Prostate gland (tissue), 2 donors: Measurements from ENCODE around the gene AP2M1.

Source experiments
- POLR2A ChIP-seq: fragments of 450-650 bp; IDR thresholded peaks from one replicate; pipeline ENCODE4 v1.6.1; 2016; ENCODE audit warnings: antibody characterized with exemption, mild to moderate bottlenecking
- POLR2AphosphoS5 ChIP-seq: sonication (generic); formaldehyde crosslinking; IDR thresholded peaks from one replicate; pipeline ENCODE4 v1.6.1; 2017; ENCODE audit warnings: antibody characterized with exemption
- TF ChIP-seq, protein P1 (sequence below), 4 experiments: fragments of 200-600 bp in 2 of 4; fragments of 450-650 bp in 2 of 4; sonication (generic) in 2 of 4; IDR thresholded peaks; 1 replicate in 3 of 4; 2 replicates in 1 of 4; pipeline ENCODE4 v1.5.1; 2016 to 2019; ENCODE audit warnings: antibody characterized with exemption in 4 of 4, mild to moderate bottlenecking in 2 of 4, moderate library complexity in 2 of 4

- TF ChIP-seq, protein P1, sequence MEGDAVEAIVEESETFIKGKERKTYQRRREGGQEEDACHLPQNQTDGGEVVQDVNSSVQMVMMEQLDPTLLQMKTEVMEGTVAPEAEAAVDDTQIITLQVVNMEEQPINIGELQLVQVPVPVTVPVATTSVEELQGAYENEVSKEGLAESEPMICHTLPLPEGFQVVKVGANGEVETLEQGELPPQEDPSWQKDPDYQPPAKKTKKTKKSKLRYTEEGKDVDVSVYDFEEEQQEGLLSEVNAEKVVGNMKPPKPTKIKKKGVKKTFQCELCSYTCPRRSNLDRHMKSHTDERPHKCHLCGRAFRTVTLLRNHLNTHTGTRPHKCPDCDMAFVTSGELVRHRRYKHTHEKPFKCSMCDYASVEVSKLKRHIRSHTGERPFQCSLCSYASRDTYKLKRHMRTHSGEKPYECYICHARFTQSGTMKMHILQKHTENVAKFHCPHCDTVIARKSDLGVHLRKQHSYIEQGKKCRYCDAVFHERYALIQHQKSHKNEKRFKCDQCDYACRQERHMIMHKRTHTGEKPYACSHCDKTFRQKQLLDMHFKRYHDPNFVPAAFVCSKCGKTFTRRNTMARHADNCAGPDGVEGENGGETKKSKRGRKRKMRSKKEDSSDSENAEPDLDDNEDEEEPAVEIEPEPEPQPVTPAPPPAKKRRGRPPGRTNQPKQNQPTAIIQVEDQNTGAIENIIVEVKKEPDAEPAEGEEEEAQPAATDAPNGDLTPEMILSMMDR (IDR thresholded peaks at IDR 0.05): no peak
- TF ChIP-seq POLR2AphosphoS5: no peak
- no peak for TF ChIP-seq POLR2A
Observed at GRCh38 chr3:184223946-184224345, 49.3 kb downstream of the AP2M1 start.
